HepG2 (cell line): ENCODE data around the gene CNKSR3. TPM values are rescaled to one million over a fixed set of nuclear protein-coding genes. Genes with fewer than 3 reads are reported as not detected.
A peak's percentile ranks its signal among the peaks of the same experiment; 100 is the strongest.

Source experiments
- GATAD1 ChIP-seq: IDR thresholded peaks from 2 replicates; pipeline ENCODE4 v1.6.1; 2016; ENCODE audit warnings: missing genetic modification reagents, missing compliant biosample characterization
- HNRNPUL1 ChIP-seq: fragments of 200-400 bp; formaldehyde crosslinking; IDR thresholded peaks from 2 replicates; pipeline ENCODE4 v1.6.1; 2017; ENCODE audit warnings: low read depth, mild to moderate bottlenecking, low read length, moderate library complexity
- KAT8 ChIP-seq: IDR thresholded peaks from 2 replicates; pipeline ENCODE4 v1.6.1; 2016; ENCODE audit warnings: missing genetic modification reagents, missing compliant biosample characterization
- MAFK ChIP-seq, 2 experiments: IDR thresholded peaks in 1 of 2; conservative IDR thresholded peaks in 1 of 2; 2 replicates each; pipeline ENCODE4 v1.6.1; 2011; ENCODE audit warnings: improper control_type of control experiment in 2 of 2, low read length in 2 of 2
- MED13 ChIP-seq: sonication (generic); formaldehyde crosslinking; IDR thresholded peaks from 2 replicates; pipeline ENCODE4 v1.5.0; 2020; ENCODE audit warnings: missing genetic modification reagents
- NCOA5 ChIP-seq: sonication (generic); formaldehyde crosslinking; IDR thresholded peaks from 2 replicates; pipeline ENCODE4 v1.4.0; 2020; ENCODE audit warnings: missing genetic modification reagents
- RARA ChIP-seq: IDR thresholded peaks from 2 replicates; pipeline ENCODE4 v1.6.1; 2016; ENCODE audit warnings: missing genetic modification reagents, missing compliant biosample characterization
- REL ChIP-seq: sonication (generic); formaldehyde crosslinking; conservative IDR thresholded peaks from 2 replicates; pipeline ENCODE4 v1.8.0; 2022; ENCODE audit warnings: mild to moderate bottlenecking, missing genetic modification reagents, moderate library complexity
- RFXAP ChIP-seq: sonication (generic); formaldehyde crosslinking; IDR thresholded peaks from 2 replicates; pipeline ENCODE4 v1.4.0; 2020; ENCODE audit warnings: missing genetic modification reagents, borderline replicate concordance
- RNF2 ChIP-seq: fragments of 450-650 bp; conservative IDR thresholded peaks from 2 replicates; pipeline ENCODE4 v1.6.1; 2016; ENCODE audit warnings: low read depth
- SOX5 ChIP-seq: IDR thresholded peaks from 2 replicates; pipeline ENCODE4 v1.6.1; 2016; ENCODE audit warnings: borderline replicate concordance
- STAG1 ChIP-seq: sonication (generic); formaldehyde crosslinking; IDR thresholded peaks from 2 replicates; pipeline ENCODE4 v1.4.0; 2020; ENCODE audit warnings: missing genetic modification reagents
- ZBTB42 ChIP-seq: sonication (generic); formaldehyde crosslinking; IDR thresholded peaks from 2 replicates; pipeline ENCODE4 v1.5.0; 2020; ENCODE audit warnings: mild to moderate bottlenecking, missing genetic modification reagents
- ZKSCAN5 ChIP-seq: sonication (generic); formaldehyde crosslinking; IDR thresholded peaks from 2 replicates; pipeline ENCODE4 v1.5.1; 2020; ENCODE audit warnings: mild to moderate bottlenecking, missing genetic modification reagents
- ZNF3 ChIP-seq: IDR thresholded peaks from 2 replicates; pipeline ENCODE4 v1.7.0; 2017; ENCODE audit warnings: inconsistent platforms
- ZNF672 ChIP-seq: sonication (generic); formaldehyde crosslinking; IDR thresholded peaks from 2 replicates; pipeline ENCODE4 v1.8.1; 2022; ENCODE audit warnings: missing genetic modification reagents
- ZNF709 ChIP-seq: sonication (generic); formaldehyde crosslinking; IDR thresholded peaks from 2 replicates; pipeline ENCODE4 v1.5.0; 2020; ENCODE audit warnings: mild to moderate bottlenecking, missing genetic modification reagents
- ZNF720 ChIP-seq: sonication (generic); formaldehyde crosslinking; IDR thresholded peaks from 2 replicates; pipeline ENCODE4 v1.4.0; 2020; ENCODE audit warnings: missing genetic modification reagents
- polyA plus RNA-seq, 8 experiments: library from polyadenylated mRNA; depleted of rRNA in 3 of 8; stranded (reverse) in 7 of 8; unstranded in 1 of 8; fragments of >200 nt; fragmentation: Illumina TruSeq in 4 of 8; extraction: Trizol in 4 of 8; gene quantifications; 2 replicates each; pipeline versions ENCODE4 v1.2.1 to v1.2.3, GENCODE V29; 2011 to 2016; ENCODE audit warnings: low read depth in 4 of 8, missing spikeins in 1 of 8, mixed read lengths in 1 of 8; ENCODE audit not compliant: insufficient read depth in 1 of 8
- total RNA-seq, 5 experiments: library from RNA; depleted of rRNA; stranded (reverse); fragments of >200 nt; fragmentation: Illumina TruSeq; extraction: Trizol; gene quantifications; 2 replicates each; pipeline ENCODE4 v1.2.3, GENCODE V29; 2016; ENCODE audit warnings: low read depth in 1 of 5
- TF ChIP-seq, protein P1 (sequence below): sonication (generic); formaldehyde crosslinking; IDR thresholded peaks from 2 replicates; pipeline ENCODE4 v1.4.0; 2020; ENCODE audit warnings: missing genetic modification reagents
- TF ChIP-seq, protein P2 (sequence below): sonication (generic); formaldehyde crosslinking; IDR thresholded peaks from 2 replicates; pipeline ENCODE4 v1.4.0; 2020; ENCODE audit warnings: low read depth, mild to moderate bottlenecking, missing genetic modification reagents
- TF ChIP-seq, protein P3 (sequence below): IDR thresholded peaks from 2 replicates; pipeline ENCODE4 v1.6.1; 2012; ENCODE audit warnings: low read length, improper control_type of control experiment
- TF ChIP-seq, protein P4 (sequence below): sonication (generic); formaldehyde crosslinking; IDR thresholded peaks from 2 replicates; pipeline ENCODE4 v1.4.0; 2020; ENCODE audit warnings: missing genetic modification reagents, mild to moderate bottlenecking, borderline replicate concordance

CNKSR3 gene
- total and polyA plus RNA-seq, 2 of the 13 experiments (the other 11 are each of a cell fraction or from before 2014, with no cell fraction given): 9.2 to 38.6 TPM

DNA sequence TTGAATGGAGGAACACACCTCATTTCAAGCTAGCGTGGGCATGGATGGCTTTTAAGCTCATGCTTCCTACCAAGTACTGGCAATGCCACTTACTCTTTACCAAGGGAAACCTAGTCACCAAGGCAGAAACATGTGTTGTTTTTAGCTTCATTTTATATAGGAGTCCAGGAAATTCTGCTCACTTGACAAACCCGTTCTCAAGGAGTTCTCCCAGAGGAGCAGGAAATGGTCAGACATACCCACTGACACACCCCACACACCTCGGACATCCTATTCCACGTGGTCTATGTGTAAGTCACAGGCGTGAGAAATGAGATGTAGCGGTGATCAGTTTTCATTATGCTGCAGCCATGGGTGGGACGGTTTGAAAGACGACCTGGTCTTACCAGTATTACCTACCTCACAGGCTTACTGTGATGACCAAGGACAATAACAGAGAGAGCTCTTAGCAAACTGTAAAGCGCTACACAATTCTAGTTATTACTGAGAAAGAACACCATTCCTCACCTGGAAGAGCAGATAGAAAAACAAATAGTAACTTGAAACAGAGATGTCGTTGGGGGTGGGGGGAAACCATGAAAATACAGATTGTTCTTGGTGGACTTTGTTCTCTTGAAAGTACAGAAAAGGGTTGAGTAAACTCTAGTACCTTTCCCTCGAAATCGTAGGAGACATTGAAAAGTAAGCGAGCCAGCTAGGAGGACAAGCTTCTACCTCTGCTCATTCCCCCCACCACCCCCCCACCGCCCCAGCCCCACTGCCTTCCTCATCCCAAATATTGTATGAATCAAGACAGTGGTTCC, 1.7 kb downstream of the CNKSR3 start (continued):
- TF ChIP-seq, protein P1, sequence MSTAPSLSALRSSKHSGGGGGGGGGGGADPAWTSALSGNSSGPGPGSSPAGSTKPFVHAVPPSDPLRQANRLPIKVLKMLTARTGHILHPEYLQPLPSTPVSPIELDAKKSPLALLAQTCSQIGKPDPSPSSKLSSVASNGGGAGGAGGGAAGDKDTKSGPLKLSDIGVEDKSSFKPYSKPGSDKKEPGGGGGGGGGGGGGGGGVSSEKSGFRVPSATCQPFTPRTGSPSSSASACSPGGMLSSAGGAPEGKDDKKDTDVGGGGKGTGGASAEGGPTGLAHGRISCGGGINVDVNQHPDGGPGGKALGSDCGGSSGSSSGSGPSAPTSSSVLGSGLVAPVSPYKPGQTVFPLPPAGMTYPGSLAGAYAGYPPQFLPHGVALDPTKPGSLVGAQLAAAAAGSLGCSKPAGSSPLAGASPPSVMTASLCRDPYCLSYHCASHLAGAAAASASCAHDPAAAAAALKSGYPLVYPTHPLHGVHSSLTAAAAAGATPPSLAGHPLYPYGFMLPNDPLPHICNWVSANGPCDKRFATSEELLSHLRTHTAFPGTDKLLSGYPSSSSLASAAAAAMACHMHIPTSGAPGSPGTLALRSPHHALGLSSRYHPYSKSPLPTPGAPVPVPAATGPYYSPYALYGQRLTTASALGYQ: no peak
- TF ChIP-seq, protein P2, sequence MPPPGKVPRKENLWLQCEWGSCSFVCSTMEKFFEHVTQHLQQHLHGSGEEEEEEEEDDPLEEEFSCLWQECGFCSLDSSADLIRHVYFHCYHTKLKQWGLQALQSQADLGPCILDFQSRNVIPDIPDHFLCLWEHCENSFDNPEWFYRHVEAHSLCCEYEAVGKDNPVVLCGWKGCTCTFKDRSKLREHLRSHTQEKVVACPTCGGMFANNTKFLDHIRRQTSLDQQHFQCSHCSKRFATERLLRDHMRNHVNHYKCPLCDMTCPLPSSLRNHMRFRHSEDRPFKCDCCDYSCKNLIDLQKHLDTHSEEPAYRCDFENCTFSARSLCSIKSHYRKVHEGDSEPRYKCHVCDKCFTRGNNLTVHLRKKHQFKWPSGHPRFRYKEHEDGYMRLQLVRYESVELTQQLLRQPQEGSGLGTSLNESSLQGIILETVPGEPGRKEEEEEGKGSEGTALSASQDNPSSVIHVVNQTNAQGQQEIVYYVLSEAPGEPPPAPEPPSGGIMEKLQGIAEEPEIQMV: 0 out of 2 replicates have a peak, but pooled peaks have one; percentile 36
- no peak for TF ChIP-seq MAFK (conservative IDR thresholded peaks at IDR 0.05 in 1 of 2, IDR thresholded peaks at IDR 0.05 in 1 of 2; ENCODE audit: low read length in 2 of 2)
- TF ChIP-seq SOX5: peak; percentile 89
- no peak for TF ChIP-seq RNF2
- no peak for TF ChIP-seq ZNF709 (CRISPR knock-in tag)
- TF ChIP-seq RARA (CRISPR knock-in tag): peak; percentile 72
- TF ChIP-seq, protein P3, sequence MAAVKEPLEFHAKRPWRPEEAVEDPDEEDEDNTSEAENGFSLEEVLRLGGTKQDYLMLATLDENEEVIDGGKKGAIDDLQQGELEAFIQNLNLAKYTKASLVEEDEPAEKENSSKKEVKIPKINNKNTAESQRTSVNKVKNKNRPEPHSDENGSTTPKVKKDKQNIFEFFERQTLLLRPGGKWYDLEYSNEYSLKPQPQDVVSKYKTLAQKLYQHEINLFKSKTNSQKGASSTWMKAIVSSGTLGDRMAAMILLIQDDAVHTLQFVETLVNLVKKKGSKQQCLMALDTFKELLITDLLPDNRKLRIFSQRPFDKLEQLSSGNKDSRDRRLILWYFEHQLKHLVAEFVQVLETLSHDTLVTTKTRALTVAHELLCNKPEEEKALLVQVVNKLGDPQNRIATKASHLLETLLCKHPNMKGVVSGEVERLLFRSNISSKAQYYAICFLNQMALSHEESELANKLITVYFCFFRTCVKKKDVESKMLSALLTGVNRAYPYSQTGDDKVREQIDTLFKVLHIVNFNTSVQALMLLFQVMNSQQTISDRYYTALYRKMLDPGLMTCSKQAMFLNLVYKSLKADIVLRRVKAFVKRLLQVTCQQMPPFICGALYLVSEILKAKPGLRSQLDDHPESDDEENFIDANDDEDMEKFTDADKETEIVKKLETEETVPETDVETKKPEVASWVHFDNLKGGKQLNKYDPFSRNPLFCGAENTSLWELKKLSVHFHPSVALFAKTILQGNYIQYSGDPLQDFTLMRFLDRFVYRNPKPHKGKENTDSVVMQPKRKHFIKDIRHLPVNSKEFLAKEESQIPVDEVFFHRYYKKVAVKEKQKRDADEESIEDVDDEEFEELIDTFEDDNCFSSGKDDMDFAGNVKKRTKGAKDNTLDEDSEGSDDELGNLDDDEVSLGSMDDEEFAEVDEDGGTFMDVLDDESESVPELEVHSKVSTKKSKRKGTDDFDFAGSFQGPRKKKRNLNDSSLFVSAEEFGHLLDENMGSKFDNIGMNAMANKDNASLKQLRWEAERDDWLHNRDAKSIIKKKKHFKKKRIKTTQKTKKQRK: no peak
- no peak for TF ChIP-seq REL (CRISPR knock-in tag)
- TF ChIP-seq, protein P4, sequence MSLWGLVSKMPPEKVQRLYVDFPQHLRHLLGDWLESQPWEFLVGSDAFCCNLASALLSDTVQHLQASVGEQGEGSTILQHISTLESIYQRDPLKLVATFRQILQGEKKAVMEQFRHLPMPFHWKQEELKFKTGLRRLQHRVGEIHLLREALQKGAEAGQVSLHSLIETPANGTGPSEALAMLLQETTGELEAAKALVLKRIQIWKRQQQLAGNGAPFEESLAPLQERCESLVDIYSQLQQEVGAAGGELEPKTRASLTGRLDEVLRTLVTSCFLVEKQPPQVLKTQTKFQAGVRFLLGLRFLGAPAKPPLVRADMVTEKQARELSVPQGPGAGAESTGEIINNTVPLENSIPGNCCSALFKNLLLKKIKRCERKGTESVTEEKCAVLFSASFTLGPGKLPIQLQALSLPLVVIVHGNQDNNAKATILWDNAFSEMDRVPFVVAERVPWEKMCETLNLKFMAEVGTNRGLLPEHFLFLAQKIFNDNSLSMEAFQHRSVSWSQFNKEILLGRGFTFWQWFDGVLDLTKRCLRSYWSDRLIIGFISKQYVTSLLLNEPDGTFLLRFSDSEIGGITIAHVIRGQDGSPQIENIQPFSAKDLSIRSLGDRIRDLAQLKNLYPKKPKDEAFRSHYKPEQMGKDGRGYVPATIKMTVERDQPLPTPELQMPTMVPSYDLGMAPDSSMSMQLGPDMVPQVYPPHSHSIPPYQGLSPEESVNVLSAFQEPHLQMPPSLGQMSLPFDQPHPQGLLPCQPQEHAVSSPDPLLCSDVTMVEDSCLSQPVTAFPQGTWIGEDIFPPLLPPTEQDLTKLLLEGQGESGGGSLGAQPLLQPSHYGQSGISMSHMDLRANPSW: 0 out of 2 replicates have a peak, but pooled peaks have one; percentile 42
- no peak for TF ChIP-seq STAG1 (CRISPR knock-in tag)
- no peak for TF ChIP-seq ZKSCAN5 (CRISPR knock-in tag)
- no peak for TF ChIP-seq ZNF720 (CRISPR knock-in tag)
- no peak for TF ChIP-seq ZNF672
- TF ChIP-seq RFXAP (CRISPR knock-in tag): no peak
- no peak for TF ChIP-seq ZNF3 (CRISPR knock-in tag)
- no peak for TF ChIP-seq MED13
- no peak for TF ChIP-seq HNRNPUL1
- TF ChIP-seq KAT8 (CRISPR knock-in tag): peak; percentile 58
- TF ChIP-seq ZBTB42 (CRISPR knock-in tag): no peak
- TF ChIP-seq GATAD1 (CRISPR knock-in tag): no peak
- no peak for TF ChIP-seq NCOA5
